ENCODE results near the gene PTGIS. TPM values are rescaled to one million over a fixed set of nuclear protein-coding genes. Genes with fewer than 3 reads are reported as not detected.

PTGIS gene
- 43.4 TPM for total RNA-seq

GRCh38 chr20:49567421-49568277 is at the start of gene PTGIS:
Gene PTGIS, minus strand, starts transcription at chr20:49568137. Its CDS starts 21 bp downstream, at chr20:49568116.

GRCh38 chr20:49482621-49483017 is 85.3 kb downstream of the PTGIS start, which contains the start of gene KCNB1:
Gene KCNB1, minus strand, starts transcription at chr20:49482668. Its CDS starts 188 bp downstream, at chr20:49482480.

Other genes starting within 250 kb of the PTGIS start
- gene KCNB1, start 85.5 kb downstream of the PTGIS start, total RNA-seq: 0.70 TPM
- gene B4GALT5, start 145.7 kb upstream of the PTGIS start, total RNA-seq: 30.2 TPM
- gene SLC9A8, start 244.7 kb upstream of the PTGIS start, total RNA-seq: 25.6 TPM

Measured in metanephros (tissue), 1 donor.